ENCODE results near the gene ATP5MC3.

GRCh38 chr2:175188761-175189160, 7.3 kb upstream of the ATP5MC3 start:
- no peak for TF ChIP-seq PATZ1 (CRISPR knock-in tag; IDR thresholded peaks at IDR 0.05; ENCODE audit: borderline replicate concordance)
- no peak for TF ChIP-seq ZFP30 (CRISPR knock-in tag; IDR thresholded peaks at IDR 0.05)
- TF ChIP-seq TOX (CRISPR knock-in tag; IDR thresholded peaks at IDR 0.05; ENCODE audit: borderline replicate concordance): no peak
- TF ChIP-seq ZC3H10 (CRISPR knock-in tag; IDR thresholded peaks at IDR 0.05): no peak
